Measurements from ENCODE around the gene ATP1A4.

GRCh38 chr1:160130486-160130885 lies 20.9 kb upstream of the ATP1A4 start:
- TF ChIP-seq CTCF (IDR thresholded peaks at IDR 0.05; ENCODE audit: low read depth, low read length, missing input control) (no peak), ATF3 (IDR thresholded peaks at IDR 0.05) (no peak)
